HG02973 (cell line): ENCODE measurements around the gene STRIT1.
"Not testable (repeated sequence)": the region's sequence is repeated elsewhere in the genome, so short reads cannot be mapped to it uniquely, and the experiment has no call there.

Experiments
- ATAC-seq: cut with Tn5 transposase; IDR thresholded peaks from one replicate; pipeline ENCODE4 v1.9.1; 2021; ENCODE audit warnings: moderate library complexity; ENCODE audit not compliant: unreplicated experiment

Gene STRIT1

DNA sequence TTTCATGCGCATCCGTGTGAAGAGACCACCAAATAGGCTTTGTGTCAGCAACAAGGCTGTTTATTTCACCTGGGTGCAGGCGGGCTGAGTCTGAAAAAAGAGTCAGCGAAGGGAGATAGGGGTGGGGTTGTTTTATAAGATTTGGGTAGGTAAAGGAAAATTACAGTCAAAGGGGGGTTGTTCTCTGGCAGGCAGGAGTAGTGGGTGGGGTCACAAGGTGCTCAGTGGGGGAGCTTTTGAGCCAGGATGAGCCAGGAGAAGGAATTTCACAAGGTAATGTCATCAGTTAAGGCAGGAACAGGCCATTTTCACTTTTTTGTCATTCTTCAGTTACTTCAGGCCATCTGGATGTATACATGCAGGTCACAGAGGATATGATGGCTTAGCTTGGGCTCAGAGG is 19.0 kb downstream of the STRIT1 start:
- not testable (repeated sequence) for ATAC-seq

DNA sequence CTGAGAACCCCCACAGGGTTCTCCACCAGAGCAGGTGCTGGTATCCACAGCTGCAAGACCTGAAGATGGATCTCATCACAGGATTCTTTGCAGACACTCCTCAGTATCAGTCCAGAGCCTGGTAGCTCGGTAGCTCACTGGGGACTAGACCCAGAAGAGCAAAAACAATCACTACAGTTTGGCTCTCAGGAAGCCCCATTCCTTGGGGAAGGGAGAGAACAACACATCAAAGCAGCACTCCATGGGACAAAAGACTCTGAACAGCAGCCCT is 22.2 kb downstream of the STRIT1 start:
- no peak for ATAC-seq

DNA sequence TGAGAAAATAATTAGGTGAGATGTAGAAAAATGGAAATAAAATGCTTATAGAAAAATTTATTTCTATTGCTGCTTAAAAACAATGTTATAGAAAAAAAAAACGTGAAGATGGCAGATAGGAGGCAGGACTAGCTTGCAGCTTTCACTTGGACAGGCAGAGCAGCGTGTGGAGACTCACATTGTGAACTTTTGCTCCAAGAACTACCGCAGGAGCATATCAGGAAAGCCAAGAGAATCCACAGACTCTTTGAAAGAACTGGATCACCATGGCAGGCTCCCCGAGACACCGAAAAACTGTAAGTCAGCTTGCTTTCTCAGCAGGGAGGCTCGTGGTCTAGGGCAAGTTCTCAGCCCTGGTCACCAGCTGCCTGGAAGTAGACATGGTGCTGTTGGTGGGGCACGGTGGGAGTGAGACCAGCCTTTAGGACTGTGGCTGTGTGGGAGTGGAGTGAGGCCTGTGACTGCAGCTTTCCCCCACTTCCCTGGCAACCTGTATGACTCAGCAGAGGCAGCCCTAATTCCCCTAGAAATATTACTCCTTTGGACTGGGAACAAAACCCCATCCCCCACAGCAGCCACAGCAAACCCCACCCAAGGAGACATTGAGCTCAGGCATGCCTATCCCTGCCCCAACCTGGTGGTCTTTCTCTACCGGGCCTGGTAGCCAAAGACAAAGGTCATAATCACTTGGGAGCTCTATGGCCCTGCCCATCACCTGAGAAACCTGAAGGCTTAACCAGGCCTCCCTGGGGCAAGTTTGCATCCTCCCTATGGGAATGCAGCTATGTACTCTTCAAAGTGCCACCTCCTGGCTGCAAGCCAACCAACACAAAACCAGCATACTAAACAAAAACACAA is 22.8 kb downstream of the STRIT1 start:
- no peak for ATAC-seq

DNA sequence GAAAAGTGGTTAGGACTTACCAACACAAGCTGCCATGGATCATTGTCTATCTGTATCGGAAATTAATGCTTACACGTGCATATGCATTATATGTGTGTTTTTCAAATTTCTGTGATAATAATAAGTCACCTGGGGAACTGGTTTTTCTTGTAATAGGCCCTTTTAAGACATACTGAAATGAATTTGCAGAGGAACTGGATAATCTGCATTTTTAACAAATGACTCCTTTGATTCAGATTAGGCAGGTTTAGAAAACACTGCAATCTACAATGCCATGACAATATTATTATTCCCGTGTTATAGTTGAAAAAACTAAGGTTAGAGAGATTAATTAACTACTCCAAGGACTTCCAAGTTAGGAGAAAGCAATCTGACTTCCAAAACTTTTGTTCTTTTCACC is 23.4 kb downstream of the STRIT1 start:
- no peak for ATAC-seq

DNA sequence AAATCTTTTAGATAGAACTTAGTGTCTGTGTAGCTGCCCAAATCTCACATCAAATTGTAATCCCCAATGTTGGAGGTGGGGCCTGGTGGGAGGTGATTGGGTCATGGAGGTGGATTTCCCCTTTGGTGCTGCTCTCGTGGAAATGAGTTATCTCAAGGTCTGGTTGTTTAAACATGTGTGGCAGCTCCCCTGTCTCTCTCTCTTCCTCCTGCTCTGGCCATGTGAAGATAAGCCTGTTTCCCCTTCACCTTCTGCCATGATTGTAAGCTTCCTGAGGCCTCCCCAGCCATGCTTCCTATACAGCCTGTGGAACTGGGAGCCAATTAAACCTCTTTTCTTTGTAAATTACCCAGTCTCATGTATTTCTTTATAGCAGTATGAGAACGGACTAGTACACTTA is 30.6 kb downstream of the STRIT1 start:
- not testable (repeated sequence) for ATAC-seq

DNA sequence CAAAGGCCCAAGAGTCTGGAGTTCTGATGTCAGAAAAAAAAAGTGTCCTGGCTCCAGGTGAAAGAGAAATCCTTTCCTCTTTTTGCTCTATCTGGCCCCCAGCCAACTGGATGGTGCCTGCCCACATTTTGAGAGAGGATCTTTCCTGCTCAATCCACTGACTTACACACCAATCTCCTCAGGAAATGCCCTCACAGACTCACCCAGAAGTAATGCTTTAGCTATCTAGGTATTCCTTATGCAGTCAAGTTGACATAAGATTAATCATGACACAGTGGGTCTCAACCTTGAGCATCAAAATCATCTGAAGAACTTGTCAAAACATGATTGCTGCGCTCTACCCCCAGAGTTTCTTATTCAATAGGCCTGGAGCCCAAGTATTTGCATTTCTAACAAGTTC is 31.2 kb downstream of the STRIT1 start:
- no peak for ATAC-seq

DNA sequence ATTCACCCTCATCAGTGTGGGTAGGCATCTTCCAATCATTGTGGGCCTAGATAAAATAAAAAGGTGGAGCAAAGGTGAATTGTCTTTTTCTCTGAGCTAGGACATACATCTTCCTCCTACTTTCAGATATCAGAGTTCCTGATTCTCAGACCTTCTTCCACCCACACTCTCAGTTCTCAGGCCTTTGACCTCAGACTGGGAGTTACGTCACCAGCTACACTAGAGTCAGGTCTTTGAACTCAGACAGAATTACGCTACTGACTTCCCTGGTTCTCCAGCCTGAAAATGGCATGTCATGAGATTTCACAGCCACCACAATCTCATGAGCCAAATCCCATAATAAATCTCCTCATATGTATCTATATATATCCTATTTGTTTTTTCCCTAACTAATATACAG is 39.0 kb downstream of the STRIT1 start:
- no peak for ATAC-seq

DNA sequence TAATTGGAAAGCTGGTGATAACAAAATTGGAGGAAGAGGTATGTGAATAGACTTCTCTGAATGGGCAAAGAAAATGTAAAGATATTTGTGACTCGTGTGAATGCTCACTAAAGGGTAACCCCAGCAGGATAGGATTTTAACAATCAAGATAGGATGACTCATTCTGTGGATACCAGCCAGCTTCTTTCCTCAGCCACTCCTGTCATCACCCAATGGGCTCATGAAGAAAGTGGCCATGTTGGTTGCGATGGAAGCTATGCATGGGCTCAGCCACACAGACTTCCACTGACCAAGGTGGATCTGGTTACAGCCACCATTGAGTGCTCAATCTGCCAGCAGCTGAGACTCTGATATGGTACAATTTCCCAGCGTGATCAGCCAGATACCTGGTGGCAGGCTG is 40.9 kb downstream of the STRIT1 start:
- ATAC-seq: no peak

DNA sequence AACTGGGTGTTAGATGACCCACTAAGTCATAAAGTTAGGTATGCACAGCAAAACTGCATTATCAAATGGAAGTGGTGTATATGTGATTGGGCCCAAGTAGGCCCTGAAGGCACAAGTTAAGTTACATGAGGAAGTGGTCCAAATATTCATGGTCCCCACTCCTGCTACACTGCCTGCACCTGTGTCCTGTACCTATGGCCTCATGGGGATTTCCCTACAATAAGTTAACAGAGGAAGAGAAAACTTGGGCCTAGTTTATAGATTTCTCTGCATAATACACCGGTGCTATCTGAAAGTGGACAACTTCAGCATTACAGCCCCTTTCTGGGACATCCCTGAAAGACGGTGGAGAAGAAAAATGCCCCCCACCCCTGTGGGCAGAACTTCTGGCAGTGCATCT is 41.5 kb downstream of the STRIT1 start:
- no peak for ATAC-seq

DNA sequence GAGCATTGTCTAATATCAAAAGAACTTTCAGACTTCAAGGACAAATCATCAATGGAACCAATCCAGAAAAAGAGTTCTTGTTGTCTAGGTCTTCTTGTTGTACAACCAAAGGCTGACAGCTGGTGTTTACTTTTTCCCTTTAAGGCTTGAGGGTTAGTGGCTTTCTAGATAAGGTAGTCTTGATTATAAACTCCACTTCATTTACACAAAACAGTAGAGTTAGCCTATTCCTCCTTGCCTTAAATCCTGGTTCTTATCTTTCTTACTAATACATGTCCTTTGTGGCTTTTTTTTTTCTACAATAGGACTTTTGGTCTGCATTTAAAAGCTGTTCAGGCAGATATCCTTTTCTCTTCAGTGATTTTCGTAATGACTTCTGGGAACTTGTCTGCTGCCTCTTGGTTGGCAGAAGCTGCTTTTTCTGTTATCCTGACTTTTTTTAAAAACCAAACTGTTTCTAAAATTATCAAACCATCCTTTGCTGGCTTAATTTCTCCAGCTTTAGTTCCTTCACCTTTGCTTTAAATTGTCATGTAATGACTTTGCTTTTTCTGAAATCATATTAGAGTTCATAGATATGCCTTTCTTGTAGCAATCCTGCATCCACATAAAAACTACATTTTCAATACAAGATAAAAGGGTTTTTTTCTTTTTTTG is 44.8 kb downstream of the STRIT1 start:
- no peak for ATAC-seq

DNA sequence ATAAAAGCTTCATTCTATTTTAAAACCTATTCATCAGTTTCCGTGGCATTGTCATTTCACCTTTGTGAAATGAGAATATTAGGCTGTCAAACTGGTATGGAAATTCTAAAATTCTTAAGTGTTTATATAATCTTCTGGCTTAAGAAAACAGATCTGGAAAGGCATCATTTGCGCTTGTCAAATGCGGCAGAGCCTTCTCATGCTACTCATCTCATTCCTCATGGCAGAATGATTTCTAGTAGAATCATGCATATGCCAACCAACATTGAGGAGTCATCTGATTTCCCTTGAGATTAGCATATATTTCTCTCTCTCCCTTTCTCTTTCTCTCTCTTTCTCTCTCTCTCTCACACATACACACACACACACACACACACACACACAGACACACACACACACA is 48.8 kb downstream of the STRIT1 start:
- no peak for ATAC-seq

DNA sequence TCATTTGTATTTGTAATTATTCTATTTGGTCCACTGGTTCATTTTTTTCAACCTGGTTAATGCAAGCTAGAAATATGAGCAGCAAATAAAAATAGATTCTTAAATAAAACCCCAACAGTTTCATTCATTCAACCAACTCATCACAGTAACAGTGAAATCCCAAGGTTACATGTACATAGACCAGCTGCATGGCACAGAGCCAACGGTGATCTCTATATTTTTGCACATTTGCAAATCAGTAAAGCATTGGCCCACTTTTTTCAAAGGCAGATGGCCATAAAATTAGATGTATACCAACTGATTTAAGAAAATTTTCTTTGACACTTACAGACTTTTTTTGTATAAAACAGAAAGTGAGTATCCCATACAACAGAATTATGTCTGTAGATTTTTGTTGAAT is 49.3 kb downstream of the STRIT1 start:
- no peak for ATAC-seq

DNA sequence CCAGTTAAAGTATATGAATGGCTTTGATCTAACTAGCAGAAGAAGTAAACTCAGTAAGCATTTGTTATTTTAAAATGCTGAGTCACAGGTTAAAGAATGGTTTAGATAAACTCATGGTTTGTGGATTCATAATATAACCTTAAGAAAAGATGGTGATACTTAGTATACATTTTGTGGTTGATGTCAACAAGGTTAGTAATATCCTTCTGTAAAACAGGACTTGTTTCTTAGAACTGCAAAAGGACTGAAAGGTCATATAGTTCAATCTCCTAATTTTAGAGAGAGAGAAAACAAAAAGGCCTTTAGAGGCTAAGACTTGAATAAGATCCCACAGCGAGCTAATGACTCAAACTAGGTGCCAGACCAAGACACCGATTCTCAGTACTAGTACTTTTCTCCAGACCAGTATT is 50.0 kb downstream of the STRIT1 start:
- no peak for ATAC-seq

DNA sequence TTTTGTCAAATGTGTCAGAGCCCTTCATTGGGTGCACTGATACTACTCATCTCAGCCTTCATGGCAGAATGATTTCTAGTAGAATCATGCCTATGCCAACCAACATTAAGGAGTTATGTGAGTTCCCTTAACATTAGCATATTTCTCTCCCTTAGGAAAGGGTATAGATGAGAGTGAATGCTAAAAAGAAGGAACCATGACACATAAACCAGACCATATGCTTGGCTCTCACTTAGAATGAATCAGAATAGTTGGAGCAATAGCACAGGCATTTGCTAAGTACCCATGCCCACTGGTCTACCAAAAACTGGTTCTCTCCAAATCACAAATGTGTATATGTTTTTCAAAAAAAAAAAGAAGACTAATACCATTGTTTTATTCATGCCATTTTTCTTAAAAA is 51.1 kb downstream of the STRIT1 start:
- ATAC-seq: no peak

DNA sequence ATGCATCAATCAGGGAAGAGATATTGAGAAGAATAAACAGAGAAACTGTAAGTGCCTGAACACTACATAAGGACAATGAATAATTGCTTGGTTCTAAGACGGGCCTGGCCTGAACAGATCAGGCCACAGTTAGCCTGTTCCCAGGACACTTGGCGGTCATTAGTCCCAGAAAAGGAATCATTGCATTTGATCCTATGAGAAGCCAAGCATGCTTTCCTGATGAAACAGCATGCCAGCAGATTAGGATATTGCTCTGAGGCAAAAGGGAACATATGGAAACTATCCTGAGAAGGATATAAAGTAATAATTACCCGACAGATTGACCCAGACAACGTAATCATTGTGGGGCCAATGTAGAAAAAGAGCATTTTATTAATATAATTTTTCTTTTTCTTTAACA is 51.9 kb downstream of the STRIT1 start:
- no peak for ATAC-seq
